ES-I3 (cell line): Measurements from ENCODE around the gene ATP2C2.
A peak's percentile ranks its signal among the peaks of the same experiment; 100 is the strongest.

Source experiments
- H3K36me3 ChIP-seq: 2 replicates; pipeline ENCODE4 v1.6.1; 2013; ENCODE audit warnings: mild to moderate bottlenecking, low read length, control low read depth, moderate library complexity; ENCODE audit not compliant: insufficient read depth
- H3K4me1 ChIP-seq: 2 replicates; pipeline ENCODE4 v1.6.1; 2013; ENCODE audit warnings: mild to moderate bottlenecking, control low read depth, low read length; ENCODE audit not compliant: insufficient read depth
- H3K9ac ChIP-seq: 2 replicates; pipeline ENCODE4 v1.6.1; 2013; ENCODE audit warnings: low read depth, mild to moderate bottlenecking, low read length, moderate library complexity
- H3K9me3 ChIP-seq: 2 replicates; pipeline ENCODE4 v1.6.1; 2013; ENCODE audit warnings: mild to moderate bottlenecking, low read length, moderate library complexity; ENCODE audit not compliant: control insufficient read depth, insufficient read depth

The ATP2C2 gene, protein sequence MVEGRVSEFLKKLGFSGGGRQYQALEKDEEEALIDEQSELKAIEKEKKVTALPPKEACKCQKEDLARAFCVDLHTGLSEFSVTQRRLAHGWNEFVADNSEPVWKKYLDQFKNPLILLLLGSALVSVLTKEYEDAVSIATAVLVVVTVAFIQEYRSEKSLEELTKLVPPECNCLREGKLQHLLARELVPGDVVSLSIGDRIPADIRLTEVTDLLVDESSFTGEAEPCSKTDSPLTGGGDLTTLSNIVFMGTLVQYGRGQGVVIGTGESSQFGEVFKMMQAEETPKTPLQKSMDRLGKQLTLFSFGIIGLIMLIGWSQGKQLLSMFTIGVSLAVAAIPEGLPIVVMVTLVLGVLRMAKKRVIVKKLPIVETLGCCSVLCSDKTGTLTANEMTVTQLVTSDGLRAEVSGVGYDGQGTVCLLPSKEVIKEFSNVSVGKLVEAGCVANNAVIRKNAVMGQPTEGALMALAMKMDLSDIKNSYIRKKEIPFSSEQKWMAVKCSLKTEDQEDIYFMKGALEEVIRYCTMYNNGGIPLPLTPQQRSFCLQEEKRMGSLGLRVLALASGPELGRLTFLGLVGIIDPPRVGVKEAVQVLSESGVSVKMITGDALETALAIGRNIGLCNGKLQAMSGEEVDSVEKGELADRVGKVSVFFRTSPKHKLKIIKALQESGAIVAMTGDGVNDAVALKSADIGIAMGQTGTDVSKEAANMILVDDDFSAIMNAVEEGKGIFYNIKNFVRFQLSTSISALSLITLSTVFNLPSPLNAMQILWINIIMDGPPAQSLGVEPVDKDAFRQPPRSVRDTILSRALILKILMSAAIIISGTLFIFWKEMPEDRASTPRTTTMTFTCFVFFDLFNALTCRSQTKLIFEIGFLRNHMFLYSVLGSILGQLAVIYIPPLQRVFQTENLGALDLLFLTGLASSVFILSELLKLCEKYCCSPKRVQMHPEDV

GRCh38 chr16:84368308-84368996 is at the start of gene ATP2C2:
ATP2C2 (plus strand) TSS chr16:84368538; CDS start chr16:84368616, 78 bp downstream.
- peak within 1 kb of the TSS; percentile 72; the same call in 1 of the 2 replicates for H3K9ac ChIP-seq
- no peaks in the 10 kb centered on the region; the same call in 1 of the 2 replicates for H3K4me1 ChIP-seq
- H3K36me3 ChIP-seq = no peaks in the 10 kb centered on the region
- no peaks in the 10 kb centered on the region for H3K9me3 ChIP-seq

DNA sequence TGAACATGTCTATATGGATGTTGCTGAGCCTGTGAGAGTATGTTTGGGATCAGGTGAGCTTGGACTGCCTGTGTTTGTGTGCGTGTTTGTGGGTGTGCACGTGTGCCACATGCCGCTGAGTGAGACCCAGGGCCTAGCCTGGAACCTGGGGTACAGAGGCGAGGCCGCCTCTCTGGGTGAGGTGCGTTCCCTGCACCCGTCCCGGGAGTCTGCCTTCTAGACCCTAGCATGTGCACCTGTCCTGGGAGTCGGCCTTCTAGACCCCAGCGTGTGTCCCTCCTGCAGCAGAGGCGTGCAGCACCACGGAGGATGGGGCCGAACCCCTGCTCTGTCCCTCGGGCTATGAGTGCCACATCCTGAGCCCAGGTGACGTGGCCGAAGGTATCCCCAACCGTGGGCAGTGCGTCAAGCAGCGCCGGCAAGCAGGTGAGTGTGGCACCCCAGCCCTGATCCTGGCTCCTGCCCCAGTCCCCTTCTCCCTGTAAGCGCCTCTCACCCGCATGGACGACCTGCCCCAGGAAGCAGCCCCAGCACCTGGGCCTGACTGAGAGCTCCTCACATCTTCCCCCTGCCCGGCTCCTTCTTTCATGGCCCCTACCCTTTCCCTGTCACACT is 49.1 kb upstream of the ATP2C2 start:
- Histone ChIP-seq H3K9me3 (no peaks in the 10 kb centered on the region), H3K9ac (no peak overlapping the region), H3K36me3 (no peaks in the 10 kb centered on the region), H3K4me1 (no peaks in the 10 kb centered on the region)

DNA sequence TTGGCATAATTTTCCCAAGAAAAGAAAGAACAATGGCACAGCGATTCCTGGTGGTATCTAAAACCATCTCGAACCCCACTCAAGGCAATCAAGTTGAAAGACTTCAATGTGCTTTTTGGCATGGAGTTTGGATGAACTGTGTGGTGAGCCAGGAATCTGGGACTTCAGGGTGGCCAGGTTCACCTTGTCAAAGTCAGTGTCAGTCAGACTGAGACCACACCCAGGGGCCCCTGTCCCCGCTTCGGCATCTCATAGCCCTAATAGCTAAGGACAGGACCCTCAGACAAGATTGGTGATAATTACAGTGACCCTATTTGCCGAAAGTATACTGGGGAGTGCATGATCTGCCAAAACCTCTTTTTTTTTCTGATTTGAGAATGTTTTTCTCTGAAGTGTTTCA is 47.8 kb upstream of the ATP2C2 start:
- Histone ChIP-seq H3K4me1 (no peaks in the 10 kb centered on the region), H3K36me3 (no peaks in the 10 kb centered on the region)

GRCh38 chr16:84321932-84322331 is 46.4 kb upstream of the ATP2C2 start:
- Histone ChIP-seq H3K9me3 (no peaks in the 10 kb centered on the region), H3K36me3 (no peaks in the 10 kb centered on the region), H3K9ac (no peak overlapping the region)

More for the DNA sequence above, 47.8 kb upstream of the ATP2C2 start:
- Histone ChIP-seq H3K9ac (no peak overlapping the region), H3K9me3 (no peaks in the 10 kb centered on the region)

GRCh38 chr16:84322749-84323148 is 45.6 kb upstream of the ATP2C2 start:
- no peaks in the 10 kb centered on the region for H3K4me1 ChIP-seq
- H3K9me3 ChIP-seq = no peaks in the 10 kb centered on the region
- H3K9ac ChIP-seq = no peak overlapping the region
- H3K36me3 ChIP-seq = no peaks in the 10 kb centered on the region

More at GRCh38 chr16:84321932-84322331, 46.4 kb upstream of the ATP2C2 start:
- no peaks in the 10 kb centered on the region for H3K4me1 ChIP-seq

DNA sequence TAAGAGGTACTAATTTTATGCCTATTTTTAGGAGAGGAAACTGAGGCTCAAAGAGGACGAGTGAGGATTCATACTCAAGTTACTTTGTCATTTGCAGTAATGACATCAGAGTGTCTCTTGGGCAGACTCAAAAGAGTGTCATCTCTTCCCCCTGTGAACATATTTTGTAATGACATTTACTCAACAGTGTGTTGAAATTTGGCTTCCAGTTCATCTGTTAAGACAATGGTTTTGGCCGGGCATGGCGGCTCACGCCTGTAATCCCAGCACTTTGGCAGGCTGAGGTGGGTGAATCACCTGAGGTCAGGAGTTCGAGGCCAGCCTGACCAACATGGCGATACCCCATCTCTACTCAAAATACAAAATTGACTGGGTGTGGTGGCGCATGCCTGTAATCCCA is 44.7 kb upstream of the ATP2C2 start:
- H3K9ac ChIP-seq = no peak overlapping the region
- no peaks in the 10 kb centered on the region for H3K9me3 ChIP-seq
- no peaks in the 10 kb centered on the region for H3K36me3 ChIP-seq
- no peaks in the 10 kb centered on the region for H3K4me1 ChIP-seq

DNA sequence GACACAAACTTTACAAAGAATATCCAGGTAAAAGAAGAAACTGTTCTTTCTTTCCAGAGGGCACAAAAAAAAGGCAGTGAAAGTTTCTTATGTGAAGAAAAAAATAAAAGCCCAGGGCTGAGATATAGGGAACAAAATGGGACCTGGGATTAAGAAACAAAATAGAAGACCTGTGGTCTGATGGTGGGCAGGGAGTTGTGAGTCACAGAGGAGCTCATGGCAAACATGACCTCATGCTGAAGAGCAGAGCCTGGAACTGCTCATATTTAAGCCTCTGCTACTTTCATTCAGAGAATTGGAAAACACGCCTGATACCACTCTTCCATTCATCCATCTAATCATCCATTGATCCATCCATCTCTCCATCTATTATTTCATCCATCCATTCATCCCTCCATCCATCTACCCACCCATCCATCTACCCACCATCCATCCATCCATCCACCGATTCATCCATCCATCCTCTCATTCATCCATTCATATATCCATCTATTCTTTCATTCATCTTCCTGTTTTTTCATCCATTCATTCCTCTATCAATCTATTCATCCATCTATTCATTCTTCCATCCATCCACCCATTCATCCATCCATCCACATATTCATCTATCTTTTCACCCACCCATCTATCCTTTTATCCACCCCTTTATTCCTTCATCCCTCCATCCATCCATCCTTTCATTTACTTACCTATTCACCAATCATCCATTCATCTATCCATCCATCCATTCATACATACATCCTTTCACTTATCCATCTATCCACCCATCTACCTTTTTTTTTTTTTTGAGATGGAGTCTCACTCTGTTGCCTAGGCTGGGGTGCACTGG is 43.7 kb upstream of the ATP2C2 start:
- Histone ChIP-seq H3K9me3 (no peaks in the 10 kb centered on the region), H3K4me1 (peaks cover 2% of the 10 kb centered on the region; the same call in 1 of the 2 replicates), H3K9ac (no peak overlapping the region), H3K36me3 (no peaks in the 10 kb centered on the region)

DNA sequence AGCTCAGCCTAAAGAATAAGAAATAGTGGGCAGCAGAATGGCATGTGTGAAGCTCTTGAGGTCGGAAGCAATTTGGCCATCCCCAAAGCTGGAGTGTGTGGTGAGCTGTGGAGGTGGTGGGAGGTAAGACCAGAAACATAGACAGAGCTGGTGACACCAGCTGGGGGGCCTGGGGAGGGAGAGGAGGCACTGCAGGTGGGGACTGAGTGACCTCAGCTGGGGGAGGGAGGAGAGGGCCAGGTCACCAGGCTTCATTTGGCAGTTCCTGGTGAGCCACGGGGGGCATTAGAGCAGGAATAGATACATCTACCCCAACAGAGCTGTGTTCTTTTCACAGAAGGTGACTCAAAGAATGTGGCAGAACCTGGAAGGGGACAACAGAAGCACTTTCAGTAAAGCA is 41.8 kb upstream of the ATP2C2 start:
- peaks cover 6% of the 10 kb centered on the region; the same call in 1 of the 2 replicates for H3K4me1 ChIP-seq
- H3K9me3 ChIP-seq = no peaks in the 10 kb centered on the region
- no peak overlapping the region for H3K9ac ChIP-seq

GRCh38 chr16:84327926-84328505 is 40.3 kb upstream of the ATP2C2 start:
- Histone ChIP-seq H3K36me3 (no peaks in the 10 kb centered on the region), H3K9ac (no peak overlapping the region), H3K9me3 (no peaks in the 10 kb centered on the region), H3K4me1 (peaks cover 6% of the 10 kb centered on the region; the same call in 1 of the 2 replicates)

More for the DNA sequence above, 41.8 kb upstream of the ATP2C2 start:
- H3K36me3 ChIP-seq = no peaks in the 10 kb centered on the region

DNA sequence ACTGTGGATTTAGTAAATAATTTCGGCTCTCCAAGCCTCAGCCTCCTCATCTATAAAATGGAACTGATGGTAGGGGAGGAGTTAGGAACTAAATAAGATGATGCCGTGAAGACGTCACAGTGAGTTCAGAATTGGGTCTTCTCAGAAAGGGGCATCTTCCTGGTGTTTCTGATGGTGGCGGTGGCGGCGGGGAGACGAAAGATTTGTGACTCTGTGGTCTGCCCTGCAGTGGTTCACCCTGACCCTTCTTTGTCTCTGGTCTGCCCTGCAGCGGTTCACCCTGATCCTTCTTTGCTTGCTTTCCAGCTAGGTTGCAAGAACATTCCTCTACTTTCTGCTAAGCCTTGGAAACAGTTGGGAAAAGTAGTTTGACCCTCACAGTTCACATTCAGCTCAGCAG is 39.3 kb upstream of the ATP2C2 start:
- Histone ChIP-seq H3K9me3 (no peaks in the 10 kb centered on the region), H3K9ac (no peak overlapping the region), H3K36me3 (no peaks in the 10 kb centered on the region), H3K4me1 (peaks cover 10% of the 10 kb centered on the region; the same call in 1 of the 2 replicates)

DNA sequence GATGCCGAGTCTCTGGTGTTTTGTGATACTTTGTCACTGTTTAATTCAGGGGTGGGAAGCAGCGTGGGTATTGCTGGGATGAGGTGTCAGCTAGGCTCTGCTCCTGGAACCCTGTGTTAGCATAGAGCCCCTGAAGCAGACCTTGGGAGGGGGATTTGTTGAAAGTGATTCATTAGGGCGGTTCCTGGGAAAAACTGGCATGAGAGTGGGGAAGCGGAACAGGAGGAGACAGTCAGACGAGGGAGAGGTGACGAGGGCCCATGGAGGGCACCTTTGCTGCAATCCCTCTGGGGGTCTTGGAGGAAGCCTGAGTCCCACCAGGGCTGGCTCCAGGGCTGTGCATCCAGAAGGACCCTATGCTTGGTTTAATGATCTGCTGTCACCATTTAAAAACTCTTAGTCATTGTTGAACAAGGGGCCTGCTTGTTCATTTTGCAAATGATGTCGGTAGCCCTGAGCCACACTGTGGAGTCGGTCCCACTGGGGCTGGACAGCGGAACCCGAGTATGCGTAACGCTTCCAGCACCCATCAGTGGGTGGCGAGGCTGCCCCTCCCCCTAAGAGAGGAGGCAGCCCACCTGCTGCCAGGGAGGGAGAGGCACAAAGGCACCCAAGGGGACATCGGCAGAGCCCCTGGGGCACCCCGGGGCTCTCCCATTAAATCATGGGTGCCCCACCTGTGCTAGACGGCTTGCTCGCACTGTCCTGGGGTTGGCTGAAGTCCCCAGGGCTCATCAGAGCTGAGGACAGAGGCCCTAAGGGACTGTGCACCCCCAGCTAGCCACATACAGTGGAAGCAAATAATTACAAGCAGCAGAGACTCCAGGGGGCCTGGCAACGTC is 38.3 kb upstream of the ATP2C2 start:
- Histone ChIP-seq H3K36me3 (no peaks in the 10 kb centered on the region), H3K9me3 (no peaks in the 10 kb centered on the region), H3K9ac (no peak overlapping the region), H3K4me1 (peaks cover 10% of the 10 kb centered on the region; the same call in 1 of the 2 replicates)

DNA sequence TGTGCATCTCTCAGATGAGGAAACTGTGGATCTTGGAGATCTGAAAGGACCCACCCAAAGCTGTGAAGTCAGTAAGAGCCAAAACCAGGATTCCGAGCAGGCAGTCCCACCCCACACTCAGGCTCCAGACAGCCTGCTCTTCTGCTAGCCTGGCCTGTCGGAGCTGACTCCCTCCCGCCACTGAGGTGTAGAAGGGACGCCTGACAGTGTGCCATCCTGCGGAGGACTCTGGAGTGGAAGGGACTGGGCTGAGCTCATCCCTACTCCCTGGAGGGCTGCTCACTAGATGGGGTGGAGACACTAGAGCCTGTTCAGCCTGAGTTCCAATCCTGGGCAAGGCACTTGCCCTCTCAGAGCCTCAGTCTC is 37.7 kb upstream of the ATP2C2 start:
- Histone ChIP-seq H3K9ac (no peak overlapping the region), H3K36me3 (no peaks in the 10 kb centered on the region), H3K4me1 (peaks cover 10% of the 10 kb centered on the region; the same call in 1 of the 2 replicates), H3K9me3 (no peaks in the 10 kb centered on the region)
